ENCODE measurements around the gene ASTL. TPM values are rescaled to one million over a fixed set of nuclear protein-coding genes. Genes with fewer than 3 reads are reported as not detected.

ASTL gene
- total RNA-seq, 4 donors from 2014 or later, result 0.87 to 1.7 TPM; not detected in 2

DNA sequence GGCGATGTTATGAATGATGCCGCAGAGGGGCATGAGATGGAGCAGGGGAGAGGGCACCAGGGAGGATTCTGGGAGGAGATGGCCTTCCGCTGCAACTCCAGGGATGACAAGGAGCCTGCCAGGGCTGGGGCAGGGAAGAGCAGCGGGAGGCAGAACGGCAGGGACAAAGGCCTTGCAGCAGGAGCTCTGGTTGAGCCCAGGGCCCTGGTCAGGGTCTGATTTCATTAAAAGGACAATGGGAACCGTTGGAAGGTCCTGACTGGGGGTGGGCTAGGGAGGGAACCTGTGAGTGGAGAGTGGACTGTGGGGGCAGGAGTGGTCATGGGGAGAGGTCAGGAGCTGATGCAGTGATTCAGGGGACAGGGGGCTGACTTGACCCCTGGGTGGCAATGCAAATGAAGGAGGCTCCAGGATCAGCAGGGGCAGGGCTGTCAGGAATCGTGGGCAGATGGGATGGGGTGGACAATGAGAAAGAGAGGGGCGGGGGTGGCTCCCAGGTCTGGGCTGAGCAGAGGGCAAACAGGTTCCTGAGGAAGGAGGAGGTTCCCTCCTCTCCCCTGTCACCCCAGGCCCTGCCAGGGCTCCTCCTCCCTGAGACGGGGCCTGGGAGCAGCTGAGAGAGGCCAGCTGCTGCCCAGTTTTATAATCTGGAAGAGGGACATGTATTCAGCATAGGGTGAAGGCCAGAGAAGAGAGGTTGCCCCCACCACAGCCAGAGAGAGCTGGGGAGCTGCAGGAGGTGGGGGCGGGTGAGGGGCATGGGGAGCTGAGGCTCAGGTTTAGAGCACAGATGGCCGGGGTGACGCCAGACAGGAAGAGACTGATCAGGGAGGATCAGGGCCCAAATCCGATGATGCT lies 14.2 kb upstream of the ASTL start:
- no peak overlapping the region for H3K27ac ChIP-seq
- no peak for TF ChIP-seq POLR2AphosphoS5 (IDR thresholded peaks at IDR 0.05)
- no peak for TF ChIP-seq EP300 (IDR thresholded peaks at IDR 0.05)
- TF ChIP-seq, protein P1, sequence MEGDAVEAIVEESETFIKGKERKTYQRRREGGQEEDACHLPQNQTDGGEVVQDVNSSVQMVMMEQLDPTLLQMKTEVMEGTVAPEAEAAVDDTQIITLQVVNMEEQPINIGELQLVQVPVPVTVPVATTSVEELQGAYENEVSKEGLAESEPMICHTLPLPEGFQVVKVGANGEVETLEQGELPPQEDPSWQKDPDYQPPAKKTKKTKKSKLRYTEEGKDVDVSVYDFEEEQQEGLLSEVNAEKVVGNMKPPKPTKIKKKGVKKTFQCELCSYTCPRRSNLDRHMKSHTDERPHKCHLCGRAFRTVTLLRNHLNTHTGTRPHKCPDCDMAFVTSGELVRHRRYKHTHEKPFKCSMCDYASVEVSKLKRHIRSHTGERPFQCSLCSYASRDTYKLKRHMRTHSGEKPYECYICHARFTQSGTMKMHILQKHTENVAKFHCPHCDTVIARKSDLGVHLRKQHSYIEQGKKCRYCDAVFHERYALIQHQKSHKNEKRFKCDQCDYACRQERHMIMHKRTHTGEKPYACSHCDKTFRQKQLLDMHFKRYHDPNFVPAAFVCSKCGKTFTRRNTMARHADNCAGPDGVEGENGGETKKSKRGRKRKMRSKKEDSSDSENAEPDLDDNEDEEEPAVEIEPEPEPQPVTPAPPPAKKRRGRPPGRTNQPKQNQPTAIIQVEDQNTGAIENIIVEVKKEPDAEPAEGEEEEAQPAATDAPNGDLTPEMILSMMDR (IDR thresholded peaks at IDR 0.05), result no peak
- no peak for TF ChIP-seq POLR2A (IDR thresholded peaks at IDR 0.05)
- peaks cover 15% of the 10 kb centered on the region for H3K4me1 ChIP-seq
- peak in 1 of 2 donors; percentile 48 for DNase-seq (ENCODE audit: low spot score in 2 of 2)
- WGBS, result 78% methylated on average over 13 of the region's 13 CpGs
- no peaks in the 10 kb centered on the region for H3K36me3 ChIP-seq
- peaks cover 3% of the 10 kb centered on the region for H3K27me3 ChIP-seq
- H3K4me3 ChIP-seq, result no peak overlapping the region
- no peaks in the 10 kb centered on the region for H3K9me3 ChIP-seq

DNA sequence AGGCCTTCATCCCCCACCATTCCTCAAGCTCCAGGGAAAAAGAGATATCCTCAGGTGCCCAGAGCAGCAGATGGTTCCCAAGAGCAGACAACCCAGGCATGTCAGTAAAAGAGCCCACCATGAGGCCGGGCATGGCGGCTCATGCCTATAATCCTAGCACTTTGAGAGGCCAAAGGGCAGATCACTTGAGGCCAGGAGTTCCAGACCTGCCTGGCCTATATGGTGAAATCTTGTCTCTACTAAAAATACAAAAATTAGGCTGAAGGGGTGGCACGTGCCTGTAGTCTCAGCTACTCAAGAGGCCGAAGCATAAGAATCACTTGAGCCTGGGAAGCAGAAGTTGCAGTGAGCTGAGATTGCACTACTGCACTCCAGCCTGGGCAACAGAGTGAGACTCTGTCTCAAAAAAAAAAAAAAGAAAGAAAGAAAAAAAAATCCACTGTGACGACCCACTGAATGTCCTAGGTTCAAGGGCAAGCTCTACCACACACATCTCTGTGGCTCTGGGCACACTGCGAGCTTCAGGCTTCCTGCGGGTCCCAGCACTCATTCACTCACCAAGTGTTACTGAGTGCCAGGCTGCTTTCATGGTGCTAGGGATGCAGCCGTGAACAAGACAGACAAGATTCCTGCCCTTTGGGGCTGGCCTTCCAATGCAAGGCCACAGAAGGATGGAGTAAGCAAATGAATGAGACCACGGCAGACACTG lies 13.4 kb upstream of the ASTL start:
- TF ChIP-seq POLR2A (IDR thresholded peaks at IDR 0.05) (no peak), EP300 (IDR thresholded peaks at IDR 0.05) (no peak), POLR2AphosphoS5 (IDR thresholded peaks at IDR 0.05) (no peak)
- TF ChIP-seq, protein P1 (IDR thresholded peaks at IDR 0.05), result no peak
- 97% methylated on average over 9 of the region's 9 CpGs for WGBS
- Histone ChIP-seq H3K36me3 (no peaks in the 10 kb centered on the region), H3K9me3 (no peaks in the 10 kb centered on the region), H3K27ac (no peak overlapping the region), H3K27me3 (no peaks in the 10 kb centered on the region), H3K4me1 (peaks cover 22% of the 10 kb centered on the region), H3K4me3 (no peak overlapping the region)
- peak in 1 of 2 donors; percentile 44 for DNase-seq (ENCODE audit: low spot score in 2 of 2)

DNA sequence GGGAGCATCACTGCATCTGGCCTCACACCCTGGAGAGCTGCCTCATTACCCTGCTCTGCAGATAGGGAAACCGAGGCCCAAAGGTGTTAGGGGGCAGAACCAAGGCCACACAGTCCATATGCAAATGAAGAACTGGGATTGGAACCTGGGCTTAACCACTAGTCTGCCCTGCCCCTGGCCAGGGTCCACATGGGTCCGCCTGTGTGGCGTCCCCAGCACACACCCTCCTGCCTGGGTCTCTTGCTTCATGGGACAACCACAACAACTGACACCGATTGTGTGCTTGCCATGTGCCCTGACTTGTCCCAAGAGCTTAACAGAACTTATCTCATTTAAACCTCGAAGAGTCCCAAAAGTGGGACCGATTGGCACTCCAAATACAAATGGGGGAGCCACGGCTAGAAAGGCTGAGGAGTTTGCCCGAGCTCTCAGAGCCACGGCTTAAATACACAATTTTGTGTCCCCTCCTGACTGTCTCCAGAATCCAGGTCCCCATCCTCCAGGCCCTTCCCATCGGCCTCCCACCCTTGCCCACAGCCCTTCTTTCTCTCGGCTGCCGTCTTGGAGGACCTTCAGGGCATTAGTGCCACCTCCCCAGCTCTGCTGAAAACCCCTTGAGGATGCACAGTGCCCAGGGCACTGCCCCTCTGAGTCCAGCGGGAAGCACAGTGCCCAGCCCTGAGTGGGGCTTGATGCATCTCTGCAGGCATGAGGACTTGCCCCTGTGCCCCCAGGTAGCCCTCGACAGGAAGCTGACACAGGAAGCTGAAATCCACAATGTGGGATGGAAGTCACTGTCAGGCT lies 12.7 kb upstream of the ASTL start:
- DNase-seq (ENCODE audit: low spot score in 2 of 2), result peak in 1 of 2 donors; percentile 43
- Histone ChIP-seq H3K27ac (no peak overlapping the region), H3K4me1 (peaks cover 29% of the 10 kb centered on the region), H3K36me3 (no peaks in the 10 kb centered on the region), H3K4me3 (no peak overlapping the region), H3K9me3 (no peaks in the 10 kb centered on the region), H3K27me3 (no peaks in the 10 kb centered on the region)
- WGBS, result 92% methylated on average over 12 of the region's 14 CpGs
- no peak for TF ChIP-seq EP300 (IDR thresholded peaks at IDR 0.05)
- TF ChIP-seq POLR2A (IDR thresholded peaks at IDR 0.05), result no peak
- TF ChIP-seq POLR2AphosphoS5 (IDR thresholded peaks at IDR 0.05), result no peak
- TF ChIP-seq, protein P1 (IDR thresholded peaks at IDR 0.05), result no peak

- H3K4me1 ChIP-seq, result peaks cover 37% of the 10 kb centered on the region
- H3K36me3 ChIP-seq, result no peaks in the 10 kb centered on the region
- 97% methylated on average over 6 of the region's 6 CpGs for WGBS
- peak in 1 of 2 donors; percentile 52 for DNase-seq (ENCODE audit: low spot score in 2 of 2)
- TF ChIP-seq, protein P1 (IDR thresholded peaks at IDR 0.05), result no peak
- H3K9me3 ChIP-seq, result no peaks in the 10 kb centered on the region
- no peaks in the 10 kb centered on the region for H3K27me3 ChIP-seq
- H3K27ac ChIP-seq, result no peak overlapping the region
- H3K4me3 ChIP-seq, result no peak overlapping the region
Measured at GRCh38 chr2:96150007-96150640, 11.8 kb upstream of the ASTL start.
